ENCODE measurements around the gene SLC35G3. TPM values are rescaled to one million over a fixed set of nuclear protein-coding genes. Genes with fewer than 3 reads are reported as not detected.
"Not testable (repeated sequence)": the region's sequence is repeated elsewhere in the genome, so short reads cannot be mapped to it uniquely, and the experiment has no call there.

Gene SLC35G3
- polyA plus RNA-seq, result not detected
- long read RNA-seq, donor 1, result 0 reads
- long read RNA-seq, donor 2, result 0 reads
- long read RNA-seq, donor 3, result 0 reads
- long read RNA-seq, donor 4, result 0 reads
- long read RNA-seq, donor 5, result 0 reads
- long read RNA-seq, donor 6, result 0 reads
- long read RNA-seq, donor 7, result 0 reads
- long read RNA-seq, donor 8, result 0 reads
- long read RNA-seq, donor 9, result 0 reads
- long read RNA-seq, donor 10, result 0 reads
- long read RNA-seq, donor 11, result 0 reads

DNA sequence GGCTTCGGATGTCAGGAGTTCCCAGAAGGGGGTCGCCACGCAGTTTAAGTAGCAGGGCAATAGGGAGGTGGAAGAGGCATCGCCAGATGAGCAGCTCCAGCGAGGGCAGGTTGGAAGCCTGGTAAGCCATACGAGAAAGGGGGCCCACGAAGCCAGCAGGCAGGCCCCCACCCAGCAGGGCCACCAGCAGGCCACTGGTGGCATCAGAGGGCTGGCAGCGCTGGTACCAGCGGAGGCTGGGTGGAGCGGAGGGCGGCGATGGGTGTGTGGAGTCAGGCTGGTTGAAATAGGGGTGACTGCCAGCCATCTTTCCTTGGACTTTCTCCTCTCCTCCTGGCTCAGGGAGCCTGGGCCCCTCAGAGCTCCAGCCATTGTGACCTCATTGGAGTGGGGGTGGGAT is at the start of gene SLC35G3:
Gene SLC35G3, minus strand, starts transcription at position 393 of the 400 bp plus-strand sequence. Its CDS starts 86 bp downstream, at position 307.
- not testable (repeated sequence) for DNase-seq; H3K4me1 ChIP-seq (ENCODE audit: control insufficient read depth, insufficient read depth, low read length); H3K27me3 ChIP-seq (ENCODE audit: control insufficient read depth, insufficient read depth, low read length); H3K36me3 ChIP-seq (ENCODE audit: control insufficient read depth, insufficient read depth, low read length); H3K27ac ChIP-seq (ENCODE audit: low read length); H3K4me3 ChIP-seq (ENCODE audit: low read length); H3K9me3 ChIP-seq (ENCODE audit: control insufficient read depth, low read depth, low read length)
- no CpG with 5 or more reads among the region's 12 CpGs for WGBS (ENCODE audit: insufficient coverage, low lambda C conversion rate)

DNA sequence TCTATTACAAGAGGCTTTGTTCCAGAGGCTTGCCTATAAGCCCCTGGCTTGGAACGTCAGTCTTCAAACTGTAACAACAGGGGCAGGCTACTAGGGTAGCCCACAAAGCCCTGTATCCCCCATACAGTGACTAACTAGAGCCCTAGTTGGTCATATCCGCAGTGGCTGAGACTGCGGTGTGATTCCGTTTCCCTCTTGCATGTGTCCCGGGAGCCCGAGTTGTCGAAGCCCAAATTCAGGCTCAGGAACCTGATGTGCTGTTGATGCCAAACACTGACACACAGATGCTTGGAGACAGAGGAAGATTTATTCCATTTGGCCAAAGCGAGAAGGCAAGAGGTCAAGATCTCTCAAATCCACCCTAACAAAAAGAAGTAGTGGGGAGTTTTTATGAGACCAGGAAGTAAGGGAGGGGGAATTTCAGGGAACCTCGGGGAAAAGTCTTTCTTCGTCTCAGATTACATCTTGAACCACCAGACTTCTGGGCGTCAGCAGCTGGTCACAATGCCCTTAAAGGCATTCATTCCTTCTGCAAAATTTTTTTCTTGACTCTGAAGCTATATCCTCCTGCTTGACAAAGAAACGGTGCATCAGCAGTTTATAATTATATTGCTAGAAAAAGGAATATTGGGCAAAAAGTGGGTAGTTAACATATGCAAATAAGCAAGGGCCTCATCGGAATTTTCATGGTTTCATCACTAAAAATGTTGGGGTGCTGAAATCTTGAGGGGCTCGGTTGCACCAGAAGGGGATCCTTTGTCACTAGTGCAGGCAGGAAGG is 49.6 kb upstream of the SLC35G3 start:
- Histone ChIP-seq H3K4me3 (ENCODE audit: low read length) (peak overlapping the region; percentile 84), H3K27me3 (ENCODE audit: control insufficient read depth, insufficient read depth, low read length) (peaks cover 6% of the 10 kb centered on the region), H3K9me3 (ENCODE audit: control insufficient read depth, low read depth, low read length) (no peaks in the 10 kb centered on the region), H3K4me1 (ENCODE audit: control insufficient read depth, insufficient read depth, low read length) (peaks cover 6% of the 10 kb centered on the region), H3K36me3 (ENCODE audit: control insufficient read depth, insufficient read depth, low read length) (no peaks in the 10 kb centered on the region), H3K27ac (ENCODE audit: low read length) (peak overlapping the region; percentile 65)
- 0% methylated on average over 1 of the region's 14 CpGs for WGBS (ENCODE audit: insufficient coverage, low lambda C conversion rate)
- peak; percentile 14 to 43 for DNase-seq

DNA sequence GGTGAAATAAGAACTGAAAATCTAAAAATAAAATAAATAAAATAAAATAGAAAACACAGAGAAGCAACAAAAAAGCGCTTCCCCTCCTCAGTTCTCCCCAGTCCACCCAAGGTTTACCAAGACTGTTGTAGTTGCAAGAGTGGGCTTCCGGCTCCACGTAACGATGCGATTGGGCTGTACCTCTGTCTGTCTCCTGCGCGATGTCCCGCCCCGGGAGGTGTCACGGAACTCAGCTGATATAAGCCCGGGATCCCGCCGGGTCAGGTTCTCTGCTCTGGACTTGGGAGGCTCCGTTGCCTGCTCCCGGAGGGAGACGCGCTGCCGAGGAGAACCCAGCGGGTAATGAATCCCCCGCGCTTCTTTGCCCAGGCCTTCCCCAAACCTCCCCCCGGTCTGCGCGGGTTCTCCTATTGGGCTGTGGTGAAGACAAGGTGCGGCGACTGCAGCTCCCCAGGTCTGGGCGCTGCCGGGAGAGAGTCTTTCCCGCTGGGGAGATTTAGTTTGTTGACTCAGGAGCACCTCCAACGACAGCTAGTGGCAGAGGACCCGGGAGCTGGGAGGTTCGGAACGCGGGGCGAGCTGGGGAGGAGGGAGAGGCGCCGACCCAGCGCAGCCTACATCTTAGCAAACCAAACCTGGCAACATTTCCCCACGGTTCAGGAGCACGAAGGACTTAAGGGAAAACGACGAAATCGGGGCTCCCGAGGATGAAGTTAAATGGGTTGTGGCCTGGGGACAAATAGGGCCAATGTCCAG is 48.8 kb upstream of the SLC35G3 start, which contains the start of gene SLFN5:
Gene SLFN5, plus strand, starts transcription at position 268 of the 756 bp plus-strand sequence. CDS start 15,619 bp downstream, outside the sequence.
- peak; percentile 88 to 92 for DNase-seq
- Histone ChIP-seq H3K4me1 (ENCODE audit: control insufficient read depth, insufficient read depth, low read length) (peaks cover 6% of the 10 kb centered on the region), H3K9me3 (ENCODE audit: control insufficient read depth, low read depth, low read length) (no peaks in the 10 kb centered on the region), H3K27ac (ENCODE audit: low read length) (peak within 1 kb of the TSS; percentile 65), H3K4me3 (ENCODE audit: low read length) (peak within 1 kb of the TSS; percentile 84), H3K36me3 (ENCODE audit: control insufficient read depth, insufficient read depth, low read length) (no peaks in the 10 kb centered on the region), H3K27me3 (ENCODE audit: control insufficient read depth, insufficient read depth, low read length) (peaks cover 6% of the 10 kb centered on the region)
- WGBS (ENCODE audit: insufficient coverage, low lambda C conversion rate), result no CpG with 5 or more reads among the region's 44 CpGs

DNA sequence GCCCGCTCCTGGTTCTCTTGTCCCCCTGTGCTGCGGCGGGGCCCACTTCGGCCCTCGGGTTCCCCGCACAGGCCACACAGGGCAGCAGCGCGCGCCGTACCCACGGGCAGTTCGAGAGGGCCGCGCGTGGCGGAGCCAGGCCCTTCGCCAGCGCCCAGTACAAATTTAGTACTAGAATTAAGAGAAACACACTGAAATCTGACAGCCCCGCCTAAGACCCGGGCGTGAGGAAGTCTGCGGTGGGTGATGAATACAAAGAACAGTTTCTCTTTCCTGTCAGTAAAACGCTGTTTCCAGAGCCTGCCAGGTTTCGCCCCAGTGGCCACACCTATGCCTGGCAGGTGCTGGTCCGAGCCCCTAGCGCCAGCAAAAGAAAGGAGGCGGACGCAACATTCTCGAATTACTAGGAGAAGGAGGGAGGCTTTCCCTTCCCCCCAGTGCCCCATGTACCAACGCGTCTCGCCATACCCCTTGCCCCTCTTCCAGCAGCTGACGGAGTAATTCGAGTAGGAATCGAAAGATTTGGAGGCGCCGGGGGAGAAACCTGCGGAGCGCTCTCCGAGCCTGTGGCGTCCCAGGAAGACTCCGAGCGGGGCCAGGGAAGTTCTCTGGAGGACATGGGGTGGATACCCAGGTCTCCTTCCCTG is 48.1 kb upstream of the SLC35G3 start:
- Histone ChIP-seq H3K4me1 (ENCODE audit: control insufficient read depth, insufficient read depth, low read length) (peaks cover 6% of the 10 kb centered on the region), H3K36me3 (ENCODE audit: control insufficient read depth, insufficient read depth, low read length) (no peaks in the 10 kb centered on the region), H3K27me3 (ENCODE audit: control insufficient read depth, insufficient read depth, low read length) (peaks cover 6% of the 10 kb centered on the region), H3K27ac (ENCODE audit: low read length) (peak overlapping the region; percentile 65), H3K4me3 (ENCODE audit: low read length) (peak overlapping the region; percentile 84), H3K9me3 (ENCODE audit: control insufficient read depth, low read depth, low read length) (no peaks in the 10 kb centered on the region)
- peak; percentile 64 to 84 for DNase-seq
- WGBS (ENCODE audit: insufficient coverage, low lambda C conversion rate), result 0% methylated on average over 1 of the region's 43 CpGs

DNA sequence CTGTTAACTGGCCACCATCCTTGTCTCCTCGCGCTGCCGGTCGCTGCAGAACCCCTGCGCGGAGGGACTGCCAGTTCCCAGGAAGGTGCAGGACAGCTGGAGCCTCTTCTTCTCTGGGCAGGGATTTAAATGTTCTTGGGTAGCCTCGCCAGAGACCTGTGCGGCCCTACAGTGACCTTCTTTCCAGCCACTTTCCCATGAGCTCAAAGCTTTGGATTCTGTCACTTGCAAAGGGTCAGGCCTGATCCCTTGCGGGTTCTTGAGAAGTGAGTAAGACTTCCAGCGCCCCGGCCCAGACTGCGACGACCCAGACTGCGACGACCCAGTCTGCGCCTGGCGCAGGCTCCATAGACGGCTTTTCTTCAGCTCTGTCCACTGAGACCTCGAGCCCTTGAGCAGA is 47.3 kb upstream of the SLC35G3 start:
- Histone ChIP-seq H3K27me3 (ENCODE audit: control insufficient read depth, insufficient read depth, low read length) (peaks cover 6% of the 10 kb centered on the region), H3K27ac (ENCODE audit: low read length) (no peak overlapping the region), H3K36me3 (ENCODE audit: control insufficient read depth, insufficient read depth, low read length) (no peaks in the 10 kb centered on the region), H3K9me3 (ENCODE audit: control insufficient read depth, low read depth, low read length) (no peaks in the 10 kb centered on the region), H3K4me3 (ENCODE audit: low read length) (peak overlapping the region; percentile 84), H3K4me1 (ENCODE audit: control insufficient read depth, insufficient read depth, low read length) (peaks cover 6% of the 10 kb centered on the region)
- WGBS (ENCODE audit: insufficient coverage, low lambda C conversion rate), result no CpG with 5 or more reads among the region's 19 CpGs
- no peak for DNase-seq

DNA sequence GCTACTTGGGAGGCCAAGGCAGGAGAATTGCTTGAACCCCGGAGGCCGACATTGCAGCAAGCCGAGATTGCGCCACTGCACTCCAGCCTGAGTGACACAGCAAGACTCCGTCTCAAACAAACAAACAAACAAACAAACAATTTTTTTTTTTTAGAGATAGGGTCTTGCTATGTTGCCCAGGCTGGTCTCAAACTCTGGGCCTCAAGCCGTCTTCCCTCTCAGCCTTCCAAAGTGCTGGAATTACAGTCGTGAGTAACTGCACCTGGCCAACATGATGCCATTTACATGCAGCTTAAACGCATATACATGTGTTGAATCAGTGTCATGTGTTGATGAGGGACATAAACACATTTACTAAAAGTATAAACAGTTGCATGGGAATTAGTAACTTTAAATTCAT is 46.7 kb upstream of the SLC35G3 start:
- Histone ChIP-seq H3K9me3 (ENCODE audit: control insufficient read depth, low read depth, low read length) (no peaks in the 10 kb centered on the region), H3K27ac (ENCODE audit: low read length) (no peak overlapping the region), H3K36me3 (ENCODE audit: control insufficient read depth, insufficient read depth, low read length) (no peaks in the 10 kb centered on the region), H3K4me1 (ENCODE audit: control insufficient read depth, insufficient read depth, low read length) (peaks cover 6% of the 10 kb centered on the region), H3K4me3 (ENCODE audit: low read length) (no peak overlapping the region), H3K27me3 (ENCODE audit: control insufficient read depth, insufficient read depth, low read length) (peaks cover 6% of the 10 kb centered on the region)
- no CpG with 5 or more reads among the region's 8 CpGs for WGBS (ENCODE audit: insufficient coverage, low lambda C conversion rate)
- DNase-seq, result no peak

DNA sequence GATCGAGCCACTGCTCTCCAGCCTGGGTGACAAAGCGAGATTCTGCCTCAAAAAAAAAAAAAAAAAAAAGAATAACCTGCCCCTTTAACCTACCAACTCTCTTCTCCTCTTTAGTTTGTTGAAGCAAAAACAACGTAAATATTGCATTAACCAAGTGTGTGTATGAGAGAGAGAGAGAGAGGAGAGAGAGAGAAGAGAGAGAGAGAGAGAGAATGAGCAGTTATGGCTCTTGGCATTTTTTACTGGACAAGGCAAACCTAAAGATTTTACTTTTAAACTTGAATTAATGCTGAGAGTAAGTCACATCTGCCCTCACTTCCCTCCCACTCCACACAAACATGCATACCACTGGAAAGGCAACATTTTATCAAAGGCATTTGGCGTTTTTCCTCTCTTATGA is 45.6 kb upstream of the SLC35G3 start:
- Histone ChIP-seq H3K36me3 (ENCODE audit: control insufficient read depth, insufficient read depth, low read length) (no peaks in the 10 kb centered on the region), H3K9me3 (ENCODE audit: control insufficient read depth, low read depth, low read length) (no peaks in the 10 kb centered on the region), H3K27ac (ENCODE audit: low read length) (no peak overlapping the region), H3K27me3 (ENCODE audit: control insufficient read depth, insufficient read depth, low read length) (peaks cover 8% of the 10 kb centered on the region), H3K4me3 (ENCODE audit: low read length) (no peak overlapping the region), H3K4me1 (ENCODE audit: control insufficient read depth, insufficient read depth, low read length) (peaks cover 6% of the 10 kb centered on the region)
- no peak for DNase-seq
- no CpG with 5 or more reads among the region's 4 CpGs for WGBS (ENCODE audit: insufficient coverage, low lambda C conversion rate)

DNA sequence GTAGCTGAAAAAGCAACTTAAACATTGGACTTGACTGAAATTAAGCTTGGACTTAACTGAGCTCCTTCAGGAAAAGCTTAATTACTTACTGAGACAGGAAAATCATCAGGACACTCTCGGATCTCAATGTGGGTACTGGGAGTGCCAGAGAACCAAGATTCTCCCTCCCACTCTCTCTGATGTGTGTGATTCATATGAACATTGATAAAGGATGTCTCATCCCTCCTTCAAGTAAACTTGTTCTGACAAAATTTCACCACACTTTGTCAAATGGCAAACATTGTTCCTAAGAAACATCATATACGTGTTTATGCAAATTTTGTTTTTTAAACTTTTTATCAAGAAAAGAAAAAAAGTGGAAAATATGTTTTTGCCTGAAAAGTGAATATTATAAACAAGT is 44.6 kb upstream of the SLC35G3 start:
- H3K4me3 ChIP-seq (ENCODE audit: low read length), result no peak overlapping the region
- DNase-seq, result no peak
- no peaks in the 10 kb centered on the region for H3K36me3 ChIP-seq (ENCODE audit: control insufficient read depth, insufficient read depth, low read length)
- no peaks in the 10 kb centered on the region for H3K9me3 ChIP-seq (ENCODE audit: control insufficient read depth, low read depth, low read length)
- peaks cover 6% of the 10 kb centered on the region for H3K4me1 ChIP-seq (ENCODE audit: control insufficient read depth, insufficient read depth, low read length)
- H3K27me3 ChIP-seq (ENCODE audit: control insufficient read depth, insufficient read depth, low read length), result peaks cover 4% of the 10 kb centered on the region
- no peak overlapping the region for H3K27ac ChIP-seq (ENCODE audit: low read length)
- 100% methylated on average over 1 of the region's 2 CpGs for WGBS (ENCODE audit: insufficient coverage, low lambda C conversion rate)

DNA sequence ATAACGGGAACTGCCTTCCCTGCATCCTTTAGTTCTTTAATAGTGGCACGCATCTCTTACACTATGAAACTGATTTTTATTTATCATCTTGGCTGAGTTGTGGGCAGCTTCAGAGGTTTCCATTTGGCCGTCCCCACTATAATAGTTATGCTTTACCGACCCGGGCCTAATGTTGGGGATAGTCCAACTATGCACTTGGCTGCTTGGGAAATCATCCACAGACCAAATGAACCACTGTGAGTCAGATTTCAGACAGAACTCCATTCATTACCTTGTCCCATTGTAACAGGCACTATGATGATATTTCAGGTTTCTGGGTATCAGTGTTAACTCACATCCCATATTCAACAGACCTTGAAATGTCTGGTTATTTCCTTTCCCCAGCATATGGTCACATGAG is 42.6 kb upstream of the SLC35G3 start:
- Histone ChIP-seq H3K4me3 (ENCODE audit: low read length) (no peak overlapping the region), H3K9me3 (ENCODE audit: control insufficient read depth, low read depth, low read length) (no peaks in the 10 kb centered on the region), H3K27ac (ENCODE audit: low read length) (no peak overlapping the region), H3K27me3 (ENCODE audit: control insufficient read depth, insufficient read depth, low read length) (peaks cover 4% of the 10 kb centered on the region), H3K36me3 (ENCODE audit: control insufficient read depth, insufficient read depth, low read length) (no peaks in the 10 kb centered on the region), H3K4me1 (ENCODE audit: control insufficient read depth, insufficient read depth, low read length) (peaks cover 3% of the 10 kb centered on the region)
- 100% methylated on average over 3 of the region's 5 CpGs for WGBS (ENCODE audit: insufficient coverage, low lambda C conversion rate)
- DNase-seq, result no peak

DNA sequence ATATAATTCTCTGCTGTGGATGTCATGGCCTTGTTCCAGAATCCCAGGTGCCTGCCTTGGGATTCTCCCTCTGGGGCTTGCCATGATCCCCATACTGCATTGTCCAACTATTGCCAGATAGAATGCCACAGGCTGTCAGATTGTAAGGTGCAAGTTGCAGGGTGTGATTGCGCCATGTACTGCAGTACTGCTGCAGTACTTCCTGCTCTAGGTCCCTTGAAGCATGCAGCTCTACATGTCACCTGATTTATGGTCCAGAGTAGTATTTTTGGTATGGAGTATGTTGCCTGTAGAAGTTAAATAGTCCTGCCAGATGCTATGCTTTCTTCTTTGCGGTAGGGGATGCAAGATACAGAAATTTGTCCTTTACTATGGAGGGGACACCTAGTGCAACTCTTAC is 41.7 kb upstream of the SLC35G3 start:
- Histone ChIP-seq H3K4me3 (ENCODE audit: low read length) (no peak overlapping the region), H3K27me3 (ENCODE audit: control insufficient read depth, insufficient read depth, low read length) (peaks cover 5% of the 10 kb centered on the region), H3K9me3 (ENCODE audit: control insufficient read depth, low read depth, low read length) (no peaks in the 10 kb centered on the region), H3K36me3 (ENCODE audit: control insufficient read depth, insufficient read depth, low read length) (no peaks in the 10 kb centered on the region), H3K27ac (ENCODE audit: low read length) (no peak overlapping the region), H3K4me1 (ENCODE audit: control insufficient read depth, insufficient read depth, low read length) (no peaks in the 10 kb centered on the region)
- DNase-seq, result no peak
- WGBS (ENCODE audit: insufficient coverage, low lambda C conversion rate), result no CpG with 5 or more reads among the region's 2 CpGs

All from large intestine (tissue), 12 donors.